ENCODE measurements around the gene SLC26A6. TPM values are rescaled to one million over a fixed set of nuclear protein-coding genes. Genes with fewer than 3 reads are reported as not detected.

Gene SLC26A6
- total RNA-seq, 1 donor from 2014 or later: 19.9 TPM

- Histone ChIP-seq H3K9me3 (no peaks in the 10 kb centered on the region), H3K27ac (no peak overlapping the region), H3K36me3 (no peaks in the 10 kb centered on the region), H3K4me3 (no peak overlapping the region), H3K4me1 (no peaks in the 10 kb centered on the region), H3K27me3 (no peaks in the 10 kb centered on the region)
- no peak for TF ChIP-seq CTCF (IDR thresholded peaks at IDR 0.05)
- DNase-seq: no peak
- intact Hi-C loops (cut with DNase I): no loop called here
- no peak for ATAC-seq
Measured at GRCh38 chr3:48581621-48582481, 53.4 kb downstream of the SLC26A6 start.

DNA sequence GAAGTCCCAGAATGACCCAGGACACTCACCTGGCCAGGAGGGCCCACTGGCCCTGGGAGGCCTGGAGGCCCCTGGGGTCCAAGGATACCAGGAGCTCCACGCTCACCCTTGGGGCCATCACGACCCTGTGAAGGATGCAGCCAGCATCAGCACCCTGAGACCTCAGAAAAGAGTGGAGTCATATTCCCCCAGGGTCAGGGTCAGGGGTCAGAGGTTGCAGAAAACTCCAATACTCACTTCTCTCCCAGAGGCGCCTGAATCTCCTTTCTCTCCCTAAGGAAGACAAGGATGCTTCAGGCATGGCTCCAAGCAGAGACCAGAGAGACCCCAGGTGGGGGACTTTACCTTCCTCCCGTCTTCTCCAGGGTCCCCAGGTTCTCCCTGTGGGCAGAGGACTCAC, 58.6 kb downstream of the SLC26A6 start:
- Histone ChIP-seq H3K4me1 (no peaks in the 10 kb centered on the region), H3K4me3 (no peak overlapping the region), H3K9me3 (no peaks in the 10 kb centered on the region), H3K36me3 (no peaks in the 10 kb centered on the region), H3K27me3 (no peaks in the 10 kb centered on the region), H3K27ac (no peak overlapping the region)
- intact Hi-C loops (cut with DNase I): no loop called here
- ATAC-seq: no peak
- DNase-seq: no peak
- TF ChIP-seq CTCF (IDR thresholded peaks at IDR 0.05): no peak

Small RNAs within 50 kb of the gene (microRNA-seq; reads per million reads assigned to microRNA genes)
- not detected for gene MIR4793 (ENCODE audit: borderline microRNAs expressed)
- not detected for gene MIR711 (ENCODE audit: borderline microRNAs expressed)

Other genes with a start within 250 kb of the SLC26A6 start
- gene PLXNB1, start 205.4 kb downstream of the SLC26A6 start, total RNA-seq: 103 TPM
- 11.4 TPM for gene CCDC51, start 195.3 kb downstream of the SLC26A6 start, total RNA-seq
- gene TMA7, start 195.2 kb downstream of the SLC26A6 start, total RNA-seq: 169 TPM
- 5.3 TPM for gene ATRIP, start 188.7 kb downstream of the SLC26A6 start, total RNA-seq
- gene SHISA5, start 131.3 kb downstream of the SLC26A6 start, total RNA-seq: 163 TPM
- gene PFKFB4, start 78.7 kb downstream of the SLC26A6 start, total RNA-seq: 11.0 TPM
- not detected for gene UCN2, start 71.7 kb downstream of the SLC26A6 start, total RNA-seq
- 3.7 TPM for gene COL7A1, start 40.1 kb downstream of the SLC26A6 start, total RNA-seq
- 126 TPM for gene UQCRC1, start 25.8 kb downstream of the SLC26A6 start, total RNA-seq
- gene TMEM89, start 13.7 kb downstream of the SLC26A6 start, total RNA-seq: not detected
- gene CELSR3, start 27.4 kb upstream of the SLC26A6 start, total RNA-seq: 1.2 TPM
- 18.3 TPM for gene NCKIPSD, start 50.5 kb upstream of the SLC26A6 start, total RNA-seq
- 44.2 TPM for gene IP6K2, start 81.8 kb upstream of the SLC26A6 start, total RNA-seq
- 47.6 TPM for gene PRKAR2A, start 212.4 kb upstream of the SLC26A6 start, total RNA-seq